GM13976 (cell line): ENCODE data around the gene FITM2.

ENCODE experiments used
- DNase-seq: peaks from one replicate; pipeline ENCODE4 v3.0.0; 2012; ENCODE audit warnings: low spot score
- in situ Hi-C: fragments of 300-500 bp; cut with MboI; formaldehyde crosslinking; loops from one replicate; pipeline ENCODE4 v1.12.0; 2022; ENCODE audit warnings: low sequenced_read_pairs, mixed read lengths, inconsistent platforms; ENCODE audit not compliant: unreplicated experiment
- TF ChIP-seq, protein P1 (sequence below): IDR thresholded peaks from 2 replicates; pipeline ENCODE4 v1.5.1; 2012; ENCODE audit warnings: borderline replicate concordance, mild to moderate bottlenecking; ENCODE audit not compliant: insufficient read depth; ENCODE audit errors: extremely low read depth, missing control alignments, control extremely low read depth

Gene FITM2

GRCh38 chr20:44314870-44315269 lies 3.9 kb upstream of the FITM2 start:
- DNase-seq = no peak
- in situ Hi-C loops = loop anchor here (5.0 kb wide), 1 partner anchor 98 kb away; no protein-coding TSS in a partner anchor
- TF ChIP-seq, protein P1, sequence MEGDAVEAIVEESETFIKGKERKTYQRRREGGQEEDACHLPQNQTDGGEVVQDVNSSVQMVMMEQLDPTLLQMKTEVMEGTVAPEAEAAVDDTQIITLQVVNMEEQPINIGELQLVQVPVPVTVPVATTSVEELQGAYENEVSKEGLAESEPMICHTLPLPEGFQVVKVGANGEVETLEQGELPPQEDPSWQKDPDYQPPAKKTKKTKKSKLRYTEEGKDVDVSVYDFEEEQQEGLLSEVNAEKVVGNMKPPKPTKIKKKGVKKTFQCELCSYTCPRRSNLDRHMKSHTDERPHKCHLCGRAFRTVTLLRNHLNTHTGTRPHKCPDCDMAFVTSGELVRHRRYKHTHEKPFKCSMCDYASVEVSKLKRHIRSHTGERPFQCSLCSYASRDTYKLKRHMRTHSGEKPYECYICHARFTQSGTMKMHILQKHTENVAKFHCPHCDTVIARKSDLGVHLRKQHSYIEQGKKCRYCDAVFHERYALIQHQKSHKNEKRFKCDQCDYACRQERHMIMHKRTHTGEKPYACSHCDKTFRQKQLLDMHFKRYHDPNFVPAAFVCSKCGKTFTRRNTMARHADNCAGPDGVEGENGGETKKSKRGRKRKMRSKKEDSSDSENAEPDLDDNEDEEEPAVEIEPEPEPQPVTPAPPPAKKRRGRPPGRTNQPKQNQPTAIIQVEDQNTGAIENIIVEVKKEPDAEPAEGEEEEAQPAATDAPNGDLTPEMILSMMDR = no peak

DNA sequence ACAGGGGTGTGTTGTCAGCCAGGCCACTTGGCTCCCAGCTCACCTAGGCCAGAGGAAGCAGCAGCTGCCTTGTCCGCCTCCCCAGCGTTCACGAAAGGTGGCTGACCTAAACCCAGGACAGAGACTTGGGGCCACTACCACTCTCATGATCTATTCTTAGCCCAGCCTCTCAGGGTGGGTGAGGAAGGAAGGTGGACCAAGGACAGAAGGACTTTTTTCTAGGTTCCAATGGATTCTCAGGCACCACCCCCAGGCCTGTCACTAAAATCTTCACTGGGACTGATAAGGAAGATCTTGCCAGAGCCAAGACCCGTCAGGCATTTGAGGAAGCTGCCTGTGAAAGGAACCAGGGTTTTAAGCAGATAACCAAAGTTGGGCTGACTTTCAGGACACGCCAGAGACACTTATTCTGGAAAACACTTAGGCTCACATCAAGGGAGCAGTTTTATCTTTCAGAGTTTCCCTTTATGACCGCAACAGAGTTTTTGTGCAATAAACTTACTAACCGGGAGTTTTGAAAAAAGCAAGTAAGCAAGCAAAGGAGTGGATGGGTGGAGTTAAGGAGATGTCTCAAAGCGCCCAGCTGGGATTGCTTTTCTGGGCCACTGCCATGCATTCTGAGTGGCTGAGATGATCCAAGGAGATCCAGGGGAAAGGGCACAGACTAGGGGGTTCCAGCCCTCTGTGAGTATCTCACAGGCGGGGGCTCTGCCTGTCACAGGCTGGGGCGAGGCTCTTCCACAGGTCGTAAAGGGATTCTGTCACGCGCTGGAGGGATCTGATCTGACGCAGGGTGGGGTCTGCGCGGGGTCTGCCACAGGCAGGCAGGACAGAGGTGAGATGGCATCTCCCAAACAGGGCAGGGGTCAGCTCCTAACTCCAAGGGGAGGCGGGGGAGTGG lies 989 bp downstream of the FITM2 start:
- no peak for DNase-seq
- in situ Hi-C loops = loop anchor here (5.0 kb wide), 1 partner anchor 93 kb away; no protein-coding TSS in a partner anchor
- TF ChIP-seq, protein P1 = no peak

- no peak for DNase-seq
- in situ Hi-C loops = no loop called here
- TF ChIP-seq, protein P1 = no peak
Measured at GRCh38 chr20:44306927-44307326, 4.1 kb downstream of the FITM2 start.

DNA sequence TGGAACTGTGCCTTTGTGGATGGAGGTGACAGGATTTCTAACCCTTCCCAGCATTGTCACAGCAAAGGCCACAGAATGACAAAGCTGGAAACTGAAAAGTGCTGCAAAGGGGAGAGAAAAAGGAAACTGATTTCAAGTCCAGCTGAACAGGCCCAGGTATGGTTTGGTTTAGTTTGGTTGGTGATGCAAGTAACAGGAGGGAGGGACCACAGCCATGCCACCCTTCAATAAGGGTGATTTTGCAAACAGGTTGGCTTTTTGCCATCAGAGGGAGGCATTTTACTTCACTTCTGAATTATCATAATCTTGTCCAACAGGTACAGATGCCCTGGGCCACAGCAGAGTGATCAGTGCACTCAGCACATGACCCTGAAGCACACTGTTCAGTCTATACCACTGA lies 6.6 kb downstream of the FITM2 start:
- TF ChIP-seq, protein P1 = no peak
- in situ Hi-C loops = no loop called here
- no peak for DNase-seq

DNA sequence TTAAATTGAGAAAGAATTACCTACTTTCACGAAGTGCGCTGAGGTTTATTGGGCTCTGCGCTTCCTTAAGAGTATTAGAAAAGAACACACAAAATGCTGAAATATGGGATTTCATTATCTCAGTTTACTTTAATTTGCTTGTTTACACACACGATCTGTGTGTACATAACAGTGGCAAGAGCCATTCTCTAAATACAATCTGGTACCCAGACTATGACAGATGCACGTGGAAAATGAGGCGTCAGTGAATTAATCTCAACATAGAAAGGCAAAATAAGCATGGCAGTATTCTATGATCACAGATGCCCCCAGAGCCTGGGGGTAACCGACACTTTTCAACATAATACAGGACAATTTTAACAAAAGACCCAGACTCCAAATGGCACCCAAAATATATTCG lies 8.3 kb downstream of the FITM2 start:
- in situ Hi-C loops = no loop called here
- TF ChIP-seq, protein P1 = no peak
- no peak for DNase-seq

- TF ChIP-seq, protein P1 = no peak
- in situ Hi-C loops = no loop called here
- no peak for DNase-seq
Measured at GRCh38 chr20:44302026-44302669, 8.9 kb downstream of the FITM2 start.
